AG04449 (cell line): ENCODE results near the gene CNTN4.

ENCODE experiments used
- CTCF ChIA-PET: fragments of 350-600 bp; formaldehyde crosslinking; extraction: SDS; loops from one replicate; lab custom pipeline; 2021; ENCODE audit warnings: antibody characterized with exemption; lab: Yijun Ruan, JAX
- POLR2A ChIA-PET: fragments of 400-600, 350-600 bp; formaldehyde crosslinking; extraction: SDS; loops from one replicate; lab custom pipeline; 2020; ENCODE audit warnings: antibody characterized with exemption, inconsistent platforms; lab: Yijun Ruan, JAX
- DNase-seq: peaks from one replicate; pipeline ENCODE4 v3.0.0-alpha.2; 2010; ENCODE audit warnings: low read depth, low spot score
- H3K4me3 ChIP-seq: 2 replicates; pipeline ENCODE4 v1.5.1; 2011; ENCODE audit warnings: low read depth, mild to moderate bottlenecking, control low read depth, low read length
- CTCF ChIP-seq: IDR thresholded peaks from one replicate; pipeline ENCODE4 v1.5.1; 2011; ENCODE audit warnings: mild to moderate bottlenecking, moderate library complexity, low read length, control low read depth, inconsistent platforms; ENCODE audit not compliant: insufficient read depth; ENCODE audit errors: missing control alignments

The CNTN4 gene

GRCh38 chr3:2510591-2511145 lies 412.0 kb downstream of the CNTN4 start:
- DNase-seq, result no peak
- ChIA-PET POLR2A (no interaction called here), CTCF (no interaction called here)
- TF ChIP-seq CTCF, result no peak
- no peak overlapping the region for H3K4me3 ChIP-seq

DNA sequence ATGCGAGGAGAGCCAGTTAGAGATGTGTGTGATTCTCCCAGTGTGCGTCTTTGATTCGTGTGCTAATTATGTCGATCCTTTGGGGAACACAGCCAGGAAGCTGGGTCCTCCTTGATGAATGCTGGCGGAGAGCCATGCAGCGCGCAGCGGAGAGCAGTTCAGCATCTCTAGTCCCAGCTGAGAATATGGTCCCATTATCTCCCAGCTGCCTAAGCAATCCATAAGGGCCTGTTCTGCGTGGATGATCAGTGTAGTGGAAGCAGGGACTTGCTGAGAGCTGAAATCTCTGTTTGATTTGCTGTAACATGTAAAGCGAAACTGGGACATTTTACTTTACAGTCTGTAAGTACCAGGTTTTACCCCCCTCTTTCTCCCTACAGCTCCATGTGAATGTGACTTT lies 412.7 kb downstream of the CNTN4 start:
- POLR2A ChIA-PET, result no interaction called here
- no peak for TF ChIP-seq CTCF
- CTCF ChIA-PET, result no interaction called here
- DNase-seq, result no peak
- H3K4me3 ChIP-seq, result no peak overlapping the region

DNA sequence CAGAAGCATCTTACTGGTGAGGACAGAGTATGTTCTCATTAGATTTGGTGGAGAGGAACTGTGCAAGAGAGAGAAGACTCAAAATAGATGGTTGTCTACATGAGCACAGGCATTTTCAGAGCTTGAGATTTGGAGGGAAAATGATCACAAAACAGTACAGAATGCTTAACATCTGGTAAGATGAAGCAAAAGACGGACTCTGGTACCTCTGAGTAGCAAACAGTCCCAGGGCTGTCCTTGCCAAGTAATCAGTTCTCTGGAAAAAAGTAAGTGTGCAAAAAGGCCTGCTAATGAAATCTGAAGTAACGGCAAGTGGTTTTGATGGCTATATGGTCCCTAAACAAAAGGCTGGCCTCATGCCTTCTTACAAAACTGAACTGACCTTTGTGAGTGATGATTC lies 414.2 kb downstream of the CNTN4 start:
- POLR2A ChIA-PET, result no interaction called here

DNA sequence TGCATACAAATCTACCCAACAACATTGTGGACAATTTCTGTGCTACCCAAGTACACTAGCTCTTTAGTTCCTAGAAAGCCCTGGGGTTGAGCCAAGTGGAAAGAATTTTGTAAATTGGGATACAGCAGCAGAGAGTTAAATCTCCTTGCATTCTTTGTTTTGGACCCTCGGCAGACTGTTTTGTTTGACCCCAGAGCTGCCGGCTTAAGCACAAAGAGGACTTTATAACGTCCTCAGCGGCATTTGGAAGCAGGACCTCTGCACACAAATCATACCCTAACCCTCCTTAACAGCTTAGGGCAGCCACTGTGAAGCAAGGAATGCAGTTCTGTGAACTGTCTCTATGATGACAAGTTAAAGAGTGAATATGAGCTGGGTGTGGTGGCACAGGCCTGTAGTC lies 415.3 kb downstream of the CNTN4 start:
- ChIA-PET POLR2A (no interaction called here), CTCF (no interaction called here)
- no peak for DNase-seq
- no peak overlapping the region for H3K4me3 ChIP-seq
- no peak for TF ChIP-seq CTCF

More for the DNA sequence above, 414.2 kb downstream of the CNTN4 start:
- H3K4me3 ChIP-seq, result no peak overlapping the region
- DNase-seq, result no peak
- TF ChIP-seq CTCF, result no peak
- CTCF ChIA-PET, result no interaction called here

- CTCF ChIA-PET, result no interaction called here
- H3K4me3 ChIP-seq, result no peak overlapping the region
- DNase-seq, result no peak
- TF ChIP-seq CTCF, result no peak
- POLR2A ChIA-PET, result no interaction called here
These were observed 418.2 kb downstream of the CNTN4 start for GRCh38 chr3:2516762-2517441.

- ChIA-PET CTCF (no interaction called here), POLR2A (no interaction called here)
- TF ChIP-seq CTCF, result no peak
- no peak for DNase-seq
- H3K4me3 ChIP-seq, result no peak overlapping the region
These were observed 419.0 kb downstream of the CNTN4 start for GRCh38 chr3:2517500-2518172.
